NCI-H146 treated with DMSO at 0.1 percent for 48 hours (cell line): Measurements from ENCODE around the gene FTCD.

Experiments used
- DNase-seq: peaks from one replicate; lab custom pipeline; 2025; ENCODE audit not compliant: unreplicated experiment; lab: John Stamatoyannopoulos, UW

The FTCD gene

GRCh38 chr21:46154155-46154954 lies 1.0 kb downstream of the FTCD start:
- no peak for DNase-seq

GRCh38 chr21:46153247-46154154 lies 1.9 kb downstream of the FTCD start:
- DNase-seq, result no peak

DNA sequence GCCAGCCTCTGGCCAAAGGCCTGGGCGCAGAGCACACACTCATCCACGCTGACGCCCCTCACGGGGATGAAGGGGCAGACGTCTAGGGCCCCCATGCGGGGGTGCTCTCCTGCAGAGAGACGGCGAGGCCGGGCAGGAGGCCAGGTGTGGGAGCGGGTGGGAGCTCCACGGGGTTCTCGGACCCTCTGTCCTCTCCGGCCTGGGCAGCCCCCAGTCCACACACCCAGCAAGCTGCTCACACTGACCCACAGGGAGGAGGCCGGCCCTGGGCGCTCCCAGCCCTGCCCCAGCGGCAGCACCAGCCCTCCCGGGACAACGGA lies 2.5 kb downstream of the FTCD start:
- no peak for DNase-seq

- no peak for DNase-seq
These were observed 3.1 kb downstream of the FTCD start for GRCh38 chr21:46151989-46152926.

GRCh38 chr21:46151261-46151988 lies 4.0 kb downstream of the FTCD start:
- DNase-seq, result no peak

DNA sequence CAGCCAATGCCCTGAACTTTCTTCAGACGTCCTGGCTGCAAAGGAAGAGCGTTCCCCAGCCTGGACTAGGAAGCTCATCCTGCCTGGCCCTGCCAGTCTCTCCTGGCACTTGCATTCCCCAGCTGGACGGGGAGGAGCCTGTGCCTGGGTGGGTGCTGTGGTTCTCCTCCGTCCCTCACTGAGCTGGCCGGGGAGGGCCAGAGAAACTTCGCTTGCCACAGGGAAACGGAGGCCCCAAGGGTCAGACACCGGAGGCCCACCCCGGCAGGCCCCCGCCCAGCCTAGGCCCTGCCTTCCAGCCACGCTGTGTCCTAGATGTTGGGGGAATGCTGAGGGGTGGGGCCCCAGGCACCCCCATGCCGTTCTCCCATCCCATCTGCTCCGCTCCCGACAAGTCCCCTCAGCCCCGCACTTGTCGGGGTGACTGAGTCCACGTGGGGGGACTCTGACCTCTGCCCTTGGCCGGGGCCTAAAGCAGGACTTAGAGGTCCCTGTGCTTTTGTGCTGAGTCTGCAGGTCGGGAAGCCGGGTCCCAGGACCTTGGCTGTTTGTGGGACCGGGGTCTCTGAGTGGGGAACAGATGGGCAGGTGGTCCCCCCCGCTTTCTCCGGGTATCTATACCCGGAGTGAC lies 4.8 kb downstream of the FTCD start:
- no peak for DNase-seq

DNA sequence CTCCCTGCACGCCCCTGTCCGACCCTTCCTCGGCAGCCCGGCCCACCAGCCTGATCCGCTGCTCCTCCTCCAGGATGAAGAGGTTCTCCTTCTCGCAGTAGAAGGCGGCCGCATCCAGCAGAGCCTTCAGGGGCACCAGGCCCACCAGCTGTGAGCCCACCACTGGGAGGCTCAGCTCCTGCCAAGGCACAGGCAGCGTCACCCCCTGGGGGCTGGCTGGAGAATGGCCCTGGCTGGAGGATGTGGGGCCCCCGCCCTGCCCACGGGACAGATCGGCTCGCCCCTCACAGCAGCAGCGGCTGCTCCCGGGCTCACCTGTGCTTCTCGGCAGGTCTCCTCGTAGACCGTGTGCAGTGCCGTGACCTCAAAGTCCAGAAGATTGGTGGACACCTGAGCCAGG lies 5.3 kb downstream of the FTCD start:
- DNase-seq, result no peak

GRCh38 chr21:46149205-46149901 lies 6.0 kb downstream of the FTCD start:
- DNase-seq, result no peak

DNA sequence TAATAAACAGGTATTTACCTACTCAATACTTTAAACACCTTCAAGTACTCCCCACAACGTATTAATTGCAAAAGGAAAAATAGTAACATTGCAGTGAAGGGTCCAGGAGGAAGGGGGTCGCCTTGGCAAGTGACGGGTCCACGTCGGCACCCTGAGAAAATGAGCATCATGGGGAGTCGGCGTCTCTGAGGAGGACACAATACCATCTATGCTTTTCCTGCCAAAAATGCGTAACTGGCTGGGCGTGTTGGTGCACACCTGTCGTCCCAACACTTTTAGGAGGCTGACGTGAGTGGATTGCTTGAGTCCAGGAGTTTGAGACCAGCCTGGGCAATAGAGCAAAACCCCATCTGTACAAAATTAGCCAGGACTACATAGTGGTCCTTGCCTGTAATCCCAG lies 7.3 kb downstream of the FTCD start:
- DNase-seq, result no peak

DNA sequence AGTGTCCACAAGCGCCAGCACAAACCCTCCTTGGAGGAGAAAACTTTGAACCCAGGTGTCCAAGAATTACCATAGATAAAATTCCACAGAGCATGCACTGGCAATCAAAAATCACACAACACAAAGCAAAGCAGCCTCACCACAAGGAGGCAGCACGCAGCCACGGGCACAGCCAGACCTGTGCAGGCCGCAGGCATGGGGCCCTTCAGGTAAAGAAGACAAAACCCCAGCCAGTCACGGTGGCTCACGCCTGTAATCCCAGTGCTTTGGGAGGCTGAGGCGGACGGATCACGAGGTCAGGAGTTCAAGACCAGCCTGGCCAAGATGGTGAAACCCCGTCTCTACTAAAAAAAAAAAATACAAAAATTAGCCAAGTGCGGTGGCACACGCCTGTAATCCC lies 8.0 kb downstream of the FTCD start:
- peak; percentile 9 for DNase-seq

- DNase-seq, result no peak
These were observed 8.5 kb downstream of the FTCD start for GRCh38 chr21:46146856-46147255.

- DNase-seq, result no peak
These were observed 9.3 kb downstream of the FTCD start for GRCh38 chr21:46145840-46146691.

- DNase-seq, result no peak
These were observed 10.1 kb downstream of the FTCD start for GRCh38 chr21:46145159-46145839.

- no peak for DNase-seq
These were observed 10.8 kb downstream of the FTCD start for GRCh38 chr21:46144464-46145070.

DNA sequence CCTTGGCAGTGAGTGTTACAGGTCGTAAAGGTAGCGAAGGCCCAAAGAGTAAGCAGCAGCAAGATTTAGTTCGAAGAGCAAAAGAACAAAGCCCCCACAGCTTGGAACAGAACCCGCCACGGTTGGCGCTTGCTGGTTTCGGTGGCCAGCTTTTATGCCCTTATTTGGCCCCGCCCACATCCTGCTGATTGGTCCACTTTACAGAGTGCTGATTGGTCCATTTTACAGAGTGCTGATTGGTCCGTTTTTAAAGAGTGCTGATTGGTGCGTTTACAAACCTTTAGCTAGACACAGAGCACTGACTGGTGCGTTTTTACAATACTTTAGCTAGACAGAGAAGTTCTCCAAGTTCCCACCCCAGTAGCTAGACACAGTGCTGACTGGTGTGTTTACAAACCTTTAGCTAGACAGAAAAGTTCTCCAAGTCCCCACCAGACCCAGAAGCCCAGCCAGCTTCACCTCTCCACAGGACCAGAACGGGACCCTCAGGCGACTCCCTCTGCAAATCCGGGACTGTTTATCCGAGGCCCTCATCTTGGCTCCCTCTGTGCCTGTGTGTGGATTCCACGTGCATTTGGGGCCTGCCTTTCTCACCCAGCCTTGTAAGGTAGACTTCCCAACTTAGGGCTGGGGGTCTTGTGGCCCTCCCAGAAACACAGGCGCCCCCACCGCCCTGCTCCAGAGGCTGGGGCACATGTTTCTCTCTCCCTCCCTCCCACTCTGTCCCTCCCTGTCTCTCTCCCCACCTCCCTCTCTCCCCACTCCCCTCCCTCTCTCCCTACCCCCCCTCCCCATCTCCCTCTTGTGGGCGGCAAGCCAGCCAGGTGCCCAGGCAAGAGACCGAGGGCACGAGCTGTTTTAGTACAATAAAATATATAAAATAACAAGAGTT lies 12.6 kb downstream of the FTCD start:
- DNase-seq, result no peak

- no peak for DNase-seq
These were observed 13.4 kb downstream of the FTCD start for GRCh38 chr21:46141767-46142581.
